ENCODE results near the gene C9orf50.
"Not testable (repeated sequence)": the region's sequence is repeated elsewhere in the genome, so short reads cannot be mapped to it uniquely, and the experiment has no call there.

The C9orf50 gene

GRCh38 chr9:129647635-129648034 is 26.7 kb upstream of the C9orf50 start:
- no peak for DNase-seq

GRCh38 chr9:129646654-129647053 is 25.8 kb upstream of the C9orf50 start:
- no peak for DNase-seq

- no peak for DNase-seq
Measured at GRCh38 chr9:129646252-129646651, 25.4 kb upstream of the C9orf50 start.

GRCh38 chr9:129644902-129645301 is 24.0 kb upstream of the C9orf50 start:
- DNase-seq: no peak

- no peak for DNase-seq
Measured at GRCh38 chr9:129644365-129644764, 23.5 kb upstream of the C9orf50 start.

- DNase-seq: no peak
Measured at GRCh38 chr9:129643706-129644105, 22.8 kb upstream of the C9orf50 start.

GRCh38 chr9:129641750-129642585 is 21.1 kb upstream of the C9orf50 start, which contains the start of gene ASB6:
ASB6 (minus strand) TSS chr9:129642151; CDS start chr9:129641999, 152 bp downstream.
- DNase-seq: peak; percentile 95

GRCh38 chr9:129640871-129641749 is 20.2 kb upstream of the C9orf50 start:
- DNase-seq: peak; percentile 58

- no peak for DNase-seq
Measured at GRCh38 chr9:129640086-129640870, 19.4 kb upstream of the C9orf50 start.

GRCh38 chr9:129639756-129640085 is 18.8 kb upstream of the C9orf50 start:
- no peak for DNase-seq

- no peak for DNase-seq
Measured at GRCh38 chr9:129639034-129639630, 18.2 kb upstream of the C9orf50 start.

GRCh38 chr9:129637673-129638439 is 17.0 kb upstream of the C9orf50 start:
- DNase-seq: no peak

- DNase-seq: peak; percentile 9
Measured at GRCh38 chr9:129637102-129637501, 16.2 kb upstream of the C9orf50 start.

- DNase-seq: not testable (repeated sequence)
Measured at GRCh38 chr9:129636343-129636742, 15.4 kb upstream of the C9orf50 start.

- DNase-seq: no peak
Measured at GRCh38 chr9:129635099-129636065, 14.5 kb upstream of the C9orf50 start.

GRCh38 chr9:129633848-129634247 is 12.9 kb upstream of the C9orf50 start:
- no peak for DNase-seq

GRCh38 chr9:129633207-129633606 is 12.3 kb upstream of the C9orf50 start:
- no peak for DNase-seq

GRCh38 chr9:129632460-129632859 is 11.6 kb upstream of the C9orf50 start:
- no peak for DNase-seq

GRCh38 chr9:129631674-129632129 is 10.8 kb upstream of the C9orf50 start:
- DNase-seq: no peak

GRCh38 chr9:129630967-129631673 is 10.2 kb upstream of the C9orf50 start:
- DNase-seq: no peak

Measured in hematopoietic multipotent progenitor cell treated with erythropoietin and hydrocortisone succinate and interleukin-3 and kit ligand, for 8 days (in vitro differentiated cells).